ENCODE results near the gene MSI1.

MSI1 gene

DNA sequence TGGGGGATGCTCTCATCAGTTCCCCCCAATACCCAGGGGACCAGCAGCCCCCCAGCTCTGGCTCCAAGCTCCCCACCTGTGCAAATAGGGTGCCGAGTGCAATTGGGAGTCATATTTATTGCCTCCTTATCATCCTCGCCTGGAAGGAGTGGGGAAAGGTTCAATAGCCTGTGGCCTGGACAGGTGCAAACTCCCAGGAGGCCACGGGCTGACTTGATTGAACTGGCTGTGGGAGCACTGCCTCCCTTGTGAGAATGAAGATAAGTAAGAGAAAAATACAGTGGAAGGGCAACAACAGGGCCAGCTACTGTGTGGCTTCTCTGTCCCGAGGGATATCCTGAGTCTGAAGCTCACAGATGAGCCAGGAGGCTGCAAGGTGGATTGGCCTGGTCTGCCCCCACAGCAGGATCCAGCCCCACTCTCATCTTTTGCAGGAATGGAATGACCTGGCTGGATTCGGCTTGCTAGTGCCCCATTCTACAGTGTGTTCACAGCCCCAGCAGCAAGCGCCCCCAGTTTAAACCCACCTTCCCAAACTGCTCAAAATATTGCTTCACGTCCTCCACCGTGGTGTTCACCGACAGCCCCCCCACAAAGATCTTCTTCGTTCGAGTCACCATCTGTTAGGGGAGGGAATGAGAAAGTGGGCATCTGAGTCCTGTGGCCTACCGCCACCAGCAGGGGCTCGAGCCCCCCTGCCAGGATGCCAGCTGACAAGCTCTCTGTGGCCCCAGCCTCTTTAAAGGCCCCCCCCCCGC, 6.3 kb downstream of the MSI1 start:
- Histone ChIP-seq H3K27me3 (ENCODE audit: insufficient read depth, low read length, poor library complexity) (peaks cover 7% of the 10 kb centered on the region), H2AFZ (ENCODE audit: low read depth, low read length) (no peak overlapping the region), H3K36me3 (ENCODE audit: insufficient read depth, low read length) (no peaks in the 10 kb centered on the region), H3K9me3 (ENCODE audit: insufficient read depth, low read length, severe bottlenecking) (no peaks in the 10 kb centered on the region), H4K20me1 (ENCODE audit: insufficient read depth, low read length) (no peaks in the 10 kb centered on the region), H3K4me3 (ENCODE audit: low read depth in 1 of 2, low read length in 2 of 2) (no peak overlapping the region), H3K4me1 (ENCODE audit: insufficient read depth, low read length) (no peaks in the 10 kb centered on the region), H3K27ac (ENCODE audit: low read length) (no peak overlapping the region), H3K4me2 (ENCODE audit: insufficient read depth, low read length) (no peak overlapping the region), H3K79me2 (ENCODE audit: insufficient read depth, low read length) (no peaks in the 10 kb centered on the region), H3K9ac (ENCODE audit: low read depth, low read length) (no peak overlapping the region)
- ATAC-seq (ENCODE audit: insufficient read depth, low read depth) = no peak
- no peak for DNase-seq
- no peak for TF ChIP-seq EZH2 (IDR thresholded peaks at IDR 0.05; ENCODE audit: borderline replicate concordance, low read depth, low read length, severe bottlenecking)
- TF ChIP-seq, protein P1, sequence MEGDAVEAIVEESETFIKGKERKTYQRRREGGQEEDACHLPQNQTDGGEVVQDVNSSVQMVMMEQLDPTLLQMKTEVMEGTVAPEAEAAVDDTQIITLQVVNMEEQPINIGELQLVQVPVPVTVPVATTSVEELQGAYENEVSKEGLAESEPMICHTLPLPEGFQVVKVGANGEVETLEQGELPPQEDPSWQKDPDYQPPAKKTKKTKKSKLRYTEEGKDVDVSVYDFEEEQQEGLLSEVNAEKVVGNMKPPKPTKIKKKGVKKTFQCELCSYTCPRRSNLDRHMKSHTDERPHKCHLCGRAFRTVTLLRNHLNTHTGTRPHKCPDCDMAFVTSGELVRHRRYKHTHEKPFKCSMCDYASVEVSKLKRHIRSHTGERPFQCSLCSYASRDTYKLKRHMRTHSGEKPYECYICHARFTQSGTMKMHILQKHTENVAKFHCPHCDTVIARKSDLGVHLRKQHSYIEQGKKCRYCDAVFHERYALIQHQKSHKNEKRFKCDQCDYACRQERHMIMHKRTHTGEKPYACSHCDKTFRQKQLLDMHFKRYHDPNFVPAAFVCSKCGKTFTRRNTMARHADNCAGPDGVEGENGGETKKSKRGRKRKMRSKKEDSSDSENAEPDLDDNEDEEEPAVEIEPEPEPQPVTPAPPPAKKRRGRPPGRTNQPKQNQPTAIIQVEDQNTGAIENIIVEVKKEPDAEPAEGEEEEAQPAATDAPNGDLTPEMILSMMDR (IDR thresholded peaks at IDR 0.05; ENCODE audit: borderline replicate concordance, extremely low read depth, low read length, poor library complexity, severe bottlenecking) = no peak

DNA sequence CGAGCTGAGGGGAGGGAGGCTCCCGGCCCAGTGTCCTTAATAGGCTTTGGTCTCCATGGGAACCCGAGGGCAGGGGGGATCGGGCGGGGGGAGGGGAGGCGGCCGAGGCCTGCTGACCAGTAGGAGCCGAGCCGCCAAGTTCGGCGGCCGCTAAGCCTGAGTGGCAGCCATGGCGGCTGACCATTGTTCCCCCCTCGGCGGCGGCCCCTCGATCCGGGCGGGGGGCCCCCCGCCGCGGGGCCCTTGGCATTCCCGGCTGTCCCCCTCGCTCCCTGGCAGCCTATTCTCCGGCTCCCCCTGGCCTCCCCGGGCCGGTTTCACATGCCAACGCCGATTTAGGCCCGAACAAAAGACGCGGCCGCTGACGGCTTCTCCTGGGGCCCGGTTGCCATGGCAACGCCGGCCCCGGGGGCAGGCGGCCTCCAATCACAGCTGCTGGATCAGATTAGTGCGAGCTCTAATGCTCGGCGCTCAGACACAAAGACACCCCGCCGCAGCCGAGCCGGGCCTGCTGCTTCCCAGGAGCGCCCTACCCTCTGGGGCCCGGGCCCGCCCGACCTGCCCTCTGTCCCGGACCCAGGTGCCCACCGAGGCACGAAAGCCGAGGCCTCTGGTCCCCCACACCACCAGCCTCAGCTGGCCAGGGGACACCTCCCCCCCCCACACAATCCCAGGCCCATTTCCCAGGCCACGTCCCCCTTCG, 7.3 kb downstream of the MSI1 start:
- ATAC-seq (ENCODE audit: insufficient read depth, low read depth) (no peak), DNase-seq (no peak)
- H4K20me1 ChIP-seq (ENCODE audit: insufficient read depth, low read length) = no peaks in the 10 kb centered on the region
- no peak overlapping the region for H2AFZ ChIP-seq (ENCODE audit: low read depth, low read length)
- TF ChIP-seq, protein P1 (IDR thresholded peaks at IDR 0.05; ENCODE audit: borderline replicate concordance, extremely low read depth, low read length, poor library complexity, severe bottlenecking) = no peak
- TF ChIP-seq EZH2 (IDR thresholded peaks at IDR 0.05; ENCODE audit: borderline replicate concordance, low read depth, low read length, severe bottlenecking) = no peak
- no peaks in the 10 kb centered on the region for H3K9me3 ChIP-seq (ENCODE audit: insufficient read depth, low read length, severe bottlenecking)
- no peaks in the 10 kb centered on the region for H3K36me3 ChIP-seq (ENCODE audit: insufficient read depth, low read length)
- H3K27me3 ChIP-seq (ENCODE audit: insufficient read depth, low read length, poor library complexity) = peaks cover 7% of the 10 kb centered on the region
- H3K4me3 ChIP-seq (ENCODE audit: low read depth in 1 of 2, low read length in 2 of 2) = no peak overlapping the region
- H3K9ac ChIP-seq (ENCODE audit: low read depth, low read length) = no peak overlapping the region
- H3K27ac ChIP-seq (ENCODE audit: low read length) = no peak overlapping the region
- no peaks in the 10 kb centered on the region for H3K79me2 ChIP-seq (ENCODE audit: insufficient read depth, low read length)
- H3K4me2 ChIP-seq (ENCODE audit: insufficient read depth, low read length) = no peak overlapping the region
- peaks cover 2% of the 10 kb centered on the region; the same call in 1 of the 2 replicates for H3K4me1 ChIP-seq (ENCODE audit: insufficient read depth, low read length)

DNA sequence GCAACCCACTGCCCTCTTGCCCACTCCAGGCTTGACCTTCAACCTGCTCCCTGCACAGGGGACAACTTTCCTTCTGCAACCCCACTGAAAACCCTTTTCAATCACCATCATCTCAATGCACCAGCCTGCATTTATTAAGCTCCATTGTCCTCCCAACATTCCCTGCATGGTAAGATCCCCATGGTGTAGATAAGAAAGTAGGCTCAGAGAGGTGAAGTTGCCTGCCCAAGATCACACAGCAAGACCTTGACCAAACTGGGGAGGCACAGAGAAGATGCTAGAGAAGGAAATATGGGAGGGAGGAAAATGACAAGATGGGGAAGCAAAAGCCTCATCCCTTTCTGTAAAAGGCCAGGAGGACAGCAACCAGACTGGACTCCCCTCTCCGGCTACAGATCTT, 9.8 kb downstream of the MSI1 start:
- H2AFZ ChIP-seq (ENCODE audit: low read depth, low read length) = no peak overlapping the region
- H3K27ac ChIP-seq (ENCODE audit: low read length) = no peak overlapping the region
- DNase-seq = no peak
- H3K36me3 ChIP-seq (ENCODE audit: insufficient read depth, low read length) = no peaks in the 10 kb centered on the region
- H3K4me1 ChIP-seq (ENCODE audit: insufficient read depth, low read length) = peaks cover 2% of the 10 kb centered on the region; the same call in 1 of the 2 replicates
- no peaks in the 10 kb centered on the region for H3K9me3 ChIP-seq (ENCODE audit: insufficient read depth, low read length, severe bottlenecking)
- H3K9ac ChIP-seq (ENCODE audit: low read depth, low read length) = no peak overlapping the region
- no peaks in the 10 kb centered on the region for H4K20me1 ChIP-seq (ENCODE audit: insufficient read depth, low read length)
- no peak for ATAC-seq (ENCODE audit: insufficient read depth, low read depth)
- no peak overlapping the region for H3K4me3 ChIP-seq (ENCODE audit: low read depth in 1 of 2, low read length in 2 of 2)
- no peak overlapping the region for H3K4me2 ChIP-seq (ENCODE audit: insufficient read depth, low read length)
- H3K79me2 ChIP-seq (ENCODE audit: insufficient read depth, low read length) = no peaks in the 10 kb centered on the region
- no peak for TF ChIP-seq EZH2 (IDR thresholded peaks at IDR 0.05; ENCODE audit: borderline replicate concordance, low read depth, low read length, severe bottlenecking)
- TF ChIP-seq, protein P1 (IDR thresholded peaks at IDR 0.05; ENCODE audit: borderline replicate concordance, extremely low read depth, low read length, poor library complexity, severe bottlenecking) = no peak
- H3K27me3 ChIP-seq (ENCODE audit: insufficient read depth, low read length, poor library complexity) = peaks cover 5% of the 10 kb centered on the region

All from DND-41 (cell line).